Endothelial cell of umbilical vein (primary cell): ENCODE results near the gene ANTXRL.

ENCODE experiments used
- EZH2 ChIP-seq: IDR thresholded peaks from 2 replicates; pipeline ENCODE4 v1.6.1; 2012; ENCODE audit warnings: borderline replicate concordance, low read depth, mild to moderate bottlenecking, moderate library complexity, low read length, inconsistent platforms; ENCODE audit not compliant: severe bottlenecking
- FOS ChIP-seq: IDR thresholded peaks from 2 replicates; pipeline ENCODE4 v1.6.1; 2011; ENCODE audit warnings: mild to moderate bottlenecking, low read length, moderate library complexity, borderline replicate concordance; ENCODE audit not compliant: insufficient read depth
- GATA2 ChIP-seq: IDR thresholded peaks from 2 replicates; pipeline ENCODE4 v1.7.0; 2011; ENCODE audit warnings: low read depth, mild to moderate bottlenecking, moderate library complexity, mixed read lengths, low read length; ENCODE audit not compliant: insufficient read length, insufficient read depth
- JUN ChIP-seq: IDR thresholded peaks from 2 replicates; pipeline ENCODE4 v1.6.1; 2011; ENCODE audit warnings: borderline replicate concordance, low read depth; ENCODE audit not compliant: insufficient read length, insufficient read depth
- POLR2A ChIP-seq: IDR thresholded peaks from 2 replicates; pipeline ENCODE4 v1.6.1; 2012; ENCODE audit warnings: low read depth, mild to moderate bottlenecking, control low read depth, low read length
- POLR2AphosphoS5 ChIP-seq: IDR thresholded peaks from 2 replicates; pipeline ENCODE4 v1.6.1; 2012; ENCODE audit warnings: low read depth, mild to moderate bottlenecking, control low read depth, low read length, moderate library complexity; ENCODE audit not compliant: insufficient read depth
- TF ChIP-seq, protein P1 (sequence below), 2 donors: IDR thresholded peaks; 1 replicate in 1 of 2; 2 replicates in 1 of 2; pipeline ENCODE4 v1.5.1; 2011; ENCODE audit warnings: low read length in 2 of 2, mild to moderate bottlenecking in 2 of 2, moderate library complexity in 2 of 2, control low read depth in 1 of 2, inconsistent platforms in 1 of 2, low read depth in 1 of 2; ENCODE audit not compliant: insufficient read depth in 1 of 2; ENCODE audit errors: extremely low read depth in 1 of 2
- TF ChIP-seq, protein P2 (sequence below): IDR thresholded peaks from 2 replicates; pipeline ENCODE4 v1.6.1; 2011; ENCODE audit not compliant: insufficient read depth, insufficient read length

DNA sequence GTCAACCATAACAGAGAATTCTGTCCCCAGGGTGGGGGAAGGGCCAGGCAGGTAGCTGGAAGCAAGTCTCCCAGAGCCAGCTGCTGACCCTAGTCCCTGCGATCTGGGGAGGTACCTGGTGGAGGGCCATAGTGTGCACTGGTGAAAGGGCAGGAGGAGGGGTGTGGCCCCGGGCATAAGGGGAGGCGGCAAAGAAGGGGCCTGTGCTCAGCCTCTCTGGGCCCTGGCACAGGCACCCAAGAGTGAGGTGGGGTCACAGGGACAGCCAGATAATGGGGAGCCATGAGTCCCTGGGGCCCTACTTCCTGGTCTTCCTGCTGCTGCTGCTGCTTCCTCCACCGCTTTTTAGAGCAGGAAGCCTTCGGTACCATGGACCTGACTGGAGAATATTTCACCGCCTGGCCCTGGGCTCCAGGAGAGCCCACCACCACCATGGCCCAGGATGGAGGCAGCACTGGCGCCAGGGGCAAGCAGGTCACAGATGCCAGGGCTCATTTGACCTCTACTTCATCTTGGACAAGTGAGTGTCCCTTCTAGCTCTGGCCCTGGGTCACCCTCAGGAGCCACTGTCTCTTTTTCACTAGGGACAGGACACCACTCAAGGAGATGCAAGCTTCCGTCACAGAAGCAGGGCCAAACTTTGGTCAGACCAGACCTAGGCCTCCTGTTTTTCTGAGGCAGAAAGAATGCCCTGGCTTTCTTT lies at the start of gene ANTXRL:
- TF ChIP-seq, protein P1, sequence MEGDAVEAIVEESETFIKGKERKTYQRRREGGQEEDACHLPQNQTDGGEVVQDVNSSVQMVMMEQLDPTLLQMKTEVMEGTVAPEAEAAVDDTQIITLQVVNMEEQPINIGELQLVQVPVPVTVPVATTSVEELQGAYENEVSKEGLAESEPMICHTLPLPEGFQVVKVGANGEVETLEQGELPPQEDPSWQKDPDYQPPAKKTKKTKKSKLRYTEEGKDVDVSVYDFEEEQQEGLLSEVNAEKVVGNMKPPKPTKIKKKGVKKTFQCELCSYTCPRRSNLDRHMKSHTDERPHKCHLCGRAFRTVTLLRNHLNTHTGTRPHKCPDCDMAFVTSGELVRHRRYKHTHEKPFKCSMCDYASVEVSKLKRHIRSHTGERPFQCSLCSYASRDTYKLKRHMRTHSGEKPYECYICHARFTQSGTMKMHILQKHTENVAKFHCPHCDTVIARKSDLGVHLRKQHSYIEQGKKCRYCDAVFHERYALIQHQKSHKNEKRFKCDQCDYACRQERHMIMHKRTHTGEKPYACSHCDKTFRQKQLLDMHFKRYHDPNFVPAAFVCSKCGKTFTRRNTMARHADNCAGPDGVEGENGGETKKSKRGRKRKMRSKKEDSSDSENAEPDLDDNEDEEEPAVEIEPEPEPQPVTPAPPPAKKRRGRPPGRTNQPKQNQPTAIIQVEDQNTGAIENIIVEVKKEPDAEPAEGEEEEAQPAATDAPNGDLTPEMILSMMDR (IDR thresholded peaks at IDR 0.05; ENCODE audit: extremely low read depth in 1 of 2, insufficient read depth in 1 of 2, low read depth in 1 of 2, low read length in 2 of 2): no peak
- no peak for TF ChIP-seq POLR2A
- no peak for TF ChIP-seq EZH2
- TF ChIP-seq GATA2: no peak
- no peak for TF ChIP-seq POLR2AphosphoS5
- TF ChIP-seq, protein P2, sequence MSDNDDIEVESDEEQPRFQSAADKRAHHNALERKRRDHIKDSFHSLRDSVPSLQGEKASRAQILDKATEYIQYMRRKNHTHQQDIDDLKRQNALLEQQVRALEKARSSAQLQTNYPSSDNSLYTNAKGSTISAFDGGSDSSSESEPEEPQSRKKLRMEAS: no peak
- TF ChIP-seq FOS: no peak
- TF ChIP-seq JUN: no peak
